Activated T-cell treated with anti-CD3 and anti-CD28 coated beads for 4 hours (primary cell): ENCODE results near the gene GALNT17.

ENCODE experiments used
- DNase-seq: peaks from one replicate; pipeline ENCODE4 v3.0.0-alpha.2; 2020

Gene GALNT17

GRCh38 chr7:71466448-71467145 is 334.7 kb downstream of the GALNT17 start:
- DNase-seq = no peak

- DNase-seq = no peak
Observed at GRCh38 chr7:71470326-71470725, 338.4 kb downstream of the GALNT17 start.

- no peak for DNase-seq
Observed at GRCh38 chr7:71470830-71471229, 338.9 kb downstream of the GALNT17 start.

- no peak for DNase-seq
Observed at GRCh38 chr7:71472962-71473361, 341.0 kb downstream of the GALNT17 start.

GRCh38 chr7:71473366-71473967 is 341.5 kb downstream of the GALNT17 start:
- DNase-seq = no peak

GRCh38 chr7:71477441-71477840 is 345.5 kb downstream of the GALNT17 start:
- no peak for DNase-seq

- DNase-seq = no peak
Observed at GRCh38 chr7:71479231-71479630, 347.3 kb downstream of the GALNT17 start.

GRCh38 chr7:71480791-71481190 is 348.8 kb downstream of the GALNT17 start:
- no peak for DNase-seq

- DNase-seq = no peak
Observed at GRCh38 chr7:71482284-71482683, 350.3 kb downstream of the GALNT17 start.

GRCh38 chr7:71484380-71484779 is 352.4 kb downstream of the GALNT17 start:
- no peak for DNase-seq

GRCh38 chr7:71485586-71485985 is 353.6 kb downstream of the GALNT17 start:
- DNase-seq = no peak

GRCh38 chr7:71486414-71486813 is 354.5 kb downstream of the GALNT17 start:
- DNase-seq = no peak

- no peak for DNase-seq
Observed at GRCh38 chr7:71486856-71487628, 355.1 kb downstream of the GALNT17 start.

- DNase-seq = no peak
Observed at GRCh38 chr7:71488308-71488707, 356.4 kb downstream of the GALNT17 start.

GRCh38 chr7:71491336-71491735 is 359.4 kb downstream of the GALNT17 start:
- no peak for DNase-seq

GRCh38 chr7:71495828-71496227 is 363.9 kb downstream of the GALNT17 start:
- DNase-seq = no peak

- DNase-seq = no peak
Observed at GRCh38 chr7:71497256-71497946, 365.5 kb downstream of the GALNT17 start.

- DNase-seq = no peak
Observed at GRCh38 chr7:71498381-71498780, 366.4 kb downstream of the GALNT17 start.

GRCh38 chr7:71504697-71505441 is 372.9 kb downstream of the GALNT17 start:
- DNase-seq = no peak

GRCh38 chr7:71506822-71507221 is 374.9 kb downstream of the GALNT17 start:
- no peak for DNase-seq

- DNase-seq = no peak
Observed at GRCh38 chr7:71507680-71508602, 376.0 kb downstream of the GALNT17 start.

- DNase-seq = no peak
Observed at GRCh38 chr7:71509381-71509780, 377.4 kb downstream of the GALNT17 start.
